GM18867 (cell line): ENCODE data around the gene NLRP9.

Source experiments
- ATAC-seq: cut with Tn5 transposase; IDR thresholded peaks from one replicate; pipeline ENCODE4 v1.9.1; 2021; ENCODE audit warnings: mild to moderate bottlenecking, moderate library complexity; ENCODE audit not compliant: unreplicated experiment

NLRP9 gene

DNA sequence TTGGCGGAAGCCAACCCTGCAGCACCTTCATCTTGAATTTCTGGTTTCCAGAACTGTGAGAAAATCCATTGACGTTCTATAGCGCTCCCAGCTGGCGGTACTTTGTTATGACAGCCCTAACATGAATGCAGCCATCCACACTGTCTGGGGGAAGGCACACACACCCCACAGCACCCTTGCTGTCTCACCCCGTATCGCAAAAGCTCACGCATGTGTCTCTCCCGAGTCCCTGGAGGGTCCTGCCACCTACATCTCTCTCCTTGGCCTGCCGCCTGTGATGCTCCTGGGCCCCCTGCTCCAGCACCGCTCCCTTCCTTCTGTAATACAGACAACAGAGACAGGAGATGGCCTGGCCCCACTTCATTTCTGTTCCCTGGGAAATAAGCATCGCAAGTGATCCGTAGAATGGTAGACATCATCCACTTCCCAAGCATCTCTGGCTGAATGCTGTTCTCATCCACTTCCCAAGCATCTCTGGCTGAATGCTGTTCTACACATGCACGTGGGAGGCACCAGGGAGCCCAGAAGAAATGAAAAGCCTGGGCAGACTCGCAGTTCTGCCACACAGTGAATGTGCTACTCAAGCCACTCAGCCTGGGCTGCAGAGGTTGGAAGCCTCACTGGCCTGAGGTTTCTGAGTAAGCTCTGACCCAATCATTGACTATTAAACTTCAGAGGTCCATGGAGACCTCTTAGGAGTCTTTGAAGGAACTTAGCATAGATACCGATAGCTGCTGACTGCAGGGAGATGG lies 33.5 kb downstream of the NLRP9 start:
- ATAC-seq: no peak

DNA sequence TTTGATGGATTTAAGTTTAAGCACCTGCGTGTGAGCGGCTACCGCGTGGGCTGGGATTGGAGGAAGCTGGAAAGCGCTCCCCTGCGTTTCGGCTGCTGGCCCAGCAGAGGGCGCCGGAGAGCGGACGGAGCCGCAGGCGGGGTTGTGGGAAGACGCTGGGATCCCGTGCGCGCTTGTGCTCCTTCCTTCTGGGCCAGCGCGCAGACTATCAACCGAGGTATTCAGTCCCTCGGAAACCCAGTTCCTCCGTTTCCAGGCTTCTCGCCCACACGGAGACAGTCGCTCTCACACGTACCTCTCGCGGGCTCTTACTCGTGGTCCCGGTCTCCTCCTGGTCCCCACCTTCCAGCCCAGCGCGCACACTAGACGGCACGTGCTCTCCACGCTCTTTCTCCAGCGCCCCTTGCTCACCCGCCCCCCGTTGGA lies 34.4 kb downstream of the NLRP9 start:
- ATAC-seq: no peak

DNA sequence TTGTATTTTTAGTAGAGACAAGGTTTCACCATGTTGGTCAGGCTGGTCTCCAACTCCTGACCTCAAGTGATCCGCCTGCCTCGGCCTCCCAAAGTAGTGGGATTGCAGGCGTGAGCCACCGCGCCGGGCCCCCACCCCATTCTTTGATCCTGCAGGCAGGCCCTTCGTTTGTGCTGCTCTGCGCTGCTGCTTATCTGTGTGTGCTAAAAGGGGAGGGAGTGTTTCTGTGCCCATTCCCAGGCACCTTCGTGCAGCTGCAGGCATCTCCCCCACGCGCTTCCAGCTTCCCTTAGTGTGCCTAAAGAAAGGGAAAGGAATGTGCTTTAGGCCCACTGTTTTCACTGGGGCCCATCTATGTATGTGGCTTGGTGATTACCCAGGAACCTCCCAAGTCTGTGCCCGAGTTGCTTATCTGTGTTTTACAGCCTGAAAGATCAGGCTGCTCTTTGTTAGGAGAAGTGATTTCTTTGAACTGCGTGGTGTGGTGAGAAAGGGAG lies 36.0 kb downstream of the NLRP9 start:
- no peak for ATAC-seq

DNA sequence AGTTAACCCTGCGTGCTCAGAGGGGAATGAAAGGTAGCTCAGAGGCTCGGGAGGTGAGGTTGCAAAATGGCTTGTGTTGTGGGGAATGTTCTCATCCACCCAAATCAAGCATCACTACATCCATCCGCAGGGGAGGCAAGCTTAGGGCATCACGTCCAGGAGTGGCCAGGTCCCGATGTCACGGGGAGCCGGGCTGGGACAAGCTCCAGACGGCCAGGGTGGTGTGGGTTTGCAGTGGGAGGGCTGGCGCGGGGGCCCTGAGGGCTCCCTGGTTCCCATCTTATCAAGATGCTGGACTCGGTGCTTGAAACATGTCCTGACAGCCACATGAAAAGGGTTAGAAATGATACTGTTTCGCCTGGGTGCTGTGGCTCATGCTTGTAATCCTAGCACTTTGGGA lies 37.4 kb downstream of the NLRP9 start:
- ATAC-seq: no peak

DNA sequence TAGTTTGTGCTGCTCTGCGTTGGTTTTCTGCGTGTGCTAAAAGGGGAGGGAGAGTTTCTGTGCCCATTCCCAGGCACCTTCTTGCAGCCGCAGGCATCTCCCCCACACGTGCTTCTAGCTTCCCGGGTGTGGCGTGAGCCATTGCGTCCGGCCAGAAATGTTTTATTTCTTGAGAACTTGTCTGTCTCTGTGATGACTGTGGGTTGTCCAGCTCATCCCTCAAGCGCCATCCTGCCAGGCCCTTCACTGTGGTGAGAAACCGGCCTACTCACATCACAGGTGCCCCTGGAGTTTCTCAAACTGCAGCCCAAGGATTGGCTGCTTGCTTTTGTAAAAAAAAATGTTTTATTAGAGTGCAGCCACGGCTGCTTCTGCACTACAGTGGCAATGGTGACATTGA lies 39.0 kb downstream of the NLRP9 start:
- no peak for ATAC-seq

DNA sequence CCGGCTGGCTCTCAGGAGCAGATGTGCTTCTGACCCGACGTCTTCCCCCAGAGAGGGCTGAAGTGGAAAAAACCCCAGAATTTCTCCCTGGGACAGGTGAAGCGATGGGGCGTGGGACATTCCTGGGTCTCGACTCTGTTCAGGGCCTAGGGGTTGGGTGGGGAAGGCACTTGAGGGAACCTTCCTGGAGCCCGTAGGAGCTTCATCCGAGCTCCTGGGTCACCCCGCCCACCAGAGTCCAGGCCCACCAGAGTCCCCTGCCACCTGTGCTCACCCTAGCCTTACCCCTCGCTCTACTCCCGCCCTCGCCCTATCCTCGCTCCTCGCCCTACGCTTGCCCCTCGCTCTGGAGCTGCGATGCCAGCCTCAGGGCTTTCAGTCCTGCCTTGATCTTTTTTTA lies 39.9 kb downstream of the NLRP9 start:
- no peak for ATAC-seq

DNA sequence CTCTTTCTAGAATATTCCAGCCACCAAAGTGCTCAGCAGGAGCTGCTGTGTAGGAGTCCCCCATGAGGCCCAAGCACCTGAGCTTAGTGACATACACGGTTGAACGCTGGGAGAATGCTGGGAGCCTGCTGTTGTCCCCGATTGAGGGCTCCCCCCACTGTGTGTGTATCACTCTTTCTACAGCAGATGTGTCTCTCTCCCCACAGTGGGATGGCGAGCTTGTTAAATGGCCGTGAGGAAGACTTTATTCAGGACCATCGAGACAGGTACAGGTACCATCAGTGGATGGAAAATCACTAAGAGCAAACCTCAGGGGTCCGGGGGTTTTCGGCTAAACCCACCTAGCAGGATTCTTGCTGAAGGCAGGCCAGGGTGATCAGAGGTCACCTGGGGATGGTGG lies 40.5 kb downstream of the NLRP9 start:
- ATAC-seq: no peak

DNA sequence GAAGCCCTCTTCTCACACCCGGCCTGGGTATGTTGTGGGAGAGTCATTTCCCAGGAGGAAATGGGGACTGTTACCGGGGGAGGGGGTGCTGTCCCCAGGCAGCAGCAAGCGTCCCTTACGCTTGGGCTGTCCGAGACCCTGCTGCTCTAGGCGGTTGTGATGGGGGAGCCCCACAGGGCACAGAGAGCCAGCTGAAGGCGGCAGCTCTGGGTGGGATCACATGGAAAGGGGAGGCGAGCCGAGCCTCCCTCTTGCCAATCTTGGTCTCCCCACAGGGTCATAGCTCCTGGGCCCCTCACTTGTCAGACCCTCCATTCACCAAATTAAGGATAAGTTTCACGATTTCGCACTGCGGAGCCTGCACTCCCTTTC lies 41.1 kb downstream of the NLRP9 start:
- ATAC-seq: no peak

DNA sequence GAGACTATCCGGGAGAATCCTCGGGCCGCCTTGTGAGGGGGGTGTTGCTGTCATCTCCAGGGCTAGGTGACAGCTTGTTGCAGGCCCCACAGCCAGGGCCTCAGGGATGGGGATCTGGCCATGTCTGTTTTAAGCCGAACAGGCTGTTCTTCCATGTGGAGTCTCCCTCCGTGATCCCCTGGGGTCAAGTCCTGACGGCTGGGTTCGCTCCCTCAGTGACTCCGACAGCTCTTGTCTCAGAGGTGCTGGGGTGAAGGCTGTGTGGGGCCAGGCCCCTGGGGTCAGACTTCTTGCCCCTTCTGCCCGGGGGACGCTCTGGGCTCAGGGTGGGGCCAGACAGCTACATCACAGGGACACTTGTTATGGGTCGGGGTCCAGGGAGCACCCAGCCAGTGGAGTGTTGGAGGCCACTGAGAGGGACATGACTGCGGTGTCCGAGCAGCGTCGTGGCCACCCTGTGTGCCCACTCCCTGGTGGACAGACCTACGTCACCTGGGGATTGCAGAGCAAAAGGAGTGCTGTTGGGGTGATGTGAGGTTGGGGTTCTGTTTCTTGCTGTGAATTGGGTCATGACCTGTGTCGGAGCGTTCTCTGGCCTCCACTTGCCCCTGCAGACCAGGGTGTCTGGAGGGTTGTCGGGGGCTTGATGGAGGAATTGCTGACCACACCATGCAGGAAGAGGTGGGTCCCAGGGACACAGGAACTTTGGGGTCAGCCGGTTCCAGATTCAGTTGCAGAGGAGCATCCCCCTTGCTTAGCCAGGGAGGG lies 41.7 kb downstream of the NLRP9 start:
- no peak for ATAC-seq

DNA sequence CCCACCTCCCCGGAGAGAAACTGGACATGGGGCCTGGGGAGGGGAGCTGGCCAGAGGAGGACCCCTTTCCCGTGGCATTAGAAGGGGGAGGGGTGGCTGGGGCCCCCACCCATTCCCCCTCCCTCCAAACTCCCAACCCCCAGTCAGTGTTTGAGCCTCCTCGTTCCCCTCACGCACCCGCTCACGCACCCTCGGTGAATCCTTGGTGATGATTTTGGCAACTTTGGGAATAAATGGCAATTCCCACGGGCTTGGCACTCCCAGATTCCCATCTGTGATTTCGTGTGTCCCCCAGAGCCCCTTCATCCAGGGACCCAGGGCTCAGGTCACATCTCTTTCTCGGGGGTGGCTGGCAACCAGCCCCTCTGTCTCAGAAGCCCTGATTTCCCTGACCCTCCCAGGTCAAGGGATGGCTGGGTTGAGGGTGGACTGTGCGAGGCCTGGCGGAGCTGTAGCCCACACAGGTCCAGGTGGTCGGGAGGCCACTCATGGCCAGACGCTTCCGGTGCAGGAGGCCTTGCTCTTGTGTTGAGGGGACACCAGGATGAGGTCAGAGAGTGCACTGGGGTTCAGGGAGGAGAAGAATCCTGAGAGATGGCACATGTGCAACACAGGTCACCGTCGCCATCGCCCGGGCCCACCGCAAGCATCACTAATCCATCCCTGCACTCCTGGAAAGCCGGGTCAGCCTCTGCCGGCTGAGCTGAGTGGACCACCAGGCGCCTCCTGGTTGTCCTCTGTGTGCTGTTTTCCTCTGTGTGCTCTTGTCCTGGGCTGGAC lies 42.5 kb downstream of the NLRP9 start:
- no peak for ATAC-seq

DNA sequence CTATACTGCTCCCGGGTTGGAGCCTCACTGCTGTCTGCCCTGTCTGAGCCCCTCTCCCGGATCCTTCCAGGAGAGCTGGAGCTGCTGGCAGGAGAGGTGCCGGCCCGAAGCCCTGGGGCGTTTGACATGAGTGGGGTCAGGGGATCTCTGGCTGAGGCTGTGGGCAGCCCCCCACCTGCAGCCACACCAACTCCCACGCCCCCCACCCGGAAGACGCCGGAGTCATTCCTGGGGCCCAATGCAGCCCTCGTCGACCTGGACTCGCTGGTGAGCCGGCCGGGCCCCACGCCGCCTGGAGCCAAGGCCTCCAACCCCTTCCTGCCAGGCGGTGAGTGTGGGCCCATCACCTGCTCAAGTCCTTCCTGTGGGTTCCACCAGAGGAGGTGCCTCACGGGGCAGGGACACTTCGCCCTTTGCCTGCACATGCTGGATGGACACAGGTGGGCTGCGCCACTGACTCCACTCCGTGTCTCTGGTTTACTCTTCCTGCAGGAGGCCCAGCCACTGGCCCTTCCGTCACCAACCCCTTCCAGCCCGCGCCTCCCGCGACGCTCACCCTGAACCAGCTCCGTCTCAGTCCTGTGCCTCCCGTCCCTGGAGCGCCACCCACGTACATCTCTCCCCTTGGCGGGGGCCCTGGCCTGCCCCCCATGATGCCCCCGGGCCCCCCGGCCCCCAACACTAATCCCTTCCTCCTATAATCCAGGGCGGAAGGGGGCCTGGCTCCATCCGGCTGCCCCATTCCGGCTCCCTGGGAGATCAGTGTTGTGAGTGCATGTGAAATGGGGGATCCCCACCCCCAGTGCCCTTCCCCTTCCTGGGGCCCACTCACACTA lies 43.3 kb downstream of the NLRP9 start:
- ATAC-seq: no peak

DNA sequence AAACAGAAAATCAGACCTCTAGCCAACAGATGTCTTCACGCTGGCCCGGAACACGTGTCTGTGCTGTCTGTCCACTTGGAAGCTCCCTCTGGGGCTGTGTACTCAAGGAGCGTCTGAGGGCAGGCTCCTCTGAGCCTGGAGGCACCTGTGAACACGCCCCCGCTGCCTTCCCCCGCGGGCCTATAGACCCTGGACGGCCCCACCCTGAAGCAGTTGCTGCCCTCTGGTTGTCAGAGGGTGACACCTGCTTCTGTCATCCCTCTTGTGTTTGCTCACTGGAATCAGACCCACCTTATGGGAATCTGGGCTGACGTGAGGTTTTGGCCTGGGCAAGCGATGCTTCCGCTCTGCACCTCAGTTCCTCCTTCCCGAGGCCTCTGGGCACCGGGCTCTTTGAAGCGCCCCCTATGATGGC lies 44.0 kb downstream of the NLRP9 start:
- no peak for ATAC-seq

DNA sequence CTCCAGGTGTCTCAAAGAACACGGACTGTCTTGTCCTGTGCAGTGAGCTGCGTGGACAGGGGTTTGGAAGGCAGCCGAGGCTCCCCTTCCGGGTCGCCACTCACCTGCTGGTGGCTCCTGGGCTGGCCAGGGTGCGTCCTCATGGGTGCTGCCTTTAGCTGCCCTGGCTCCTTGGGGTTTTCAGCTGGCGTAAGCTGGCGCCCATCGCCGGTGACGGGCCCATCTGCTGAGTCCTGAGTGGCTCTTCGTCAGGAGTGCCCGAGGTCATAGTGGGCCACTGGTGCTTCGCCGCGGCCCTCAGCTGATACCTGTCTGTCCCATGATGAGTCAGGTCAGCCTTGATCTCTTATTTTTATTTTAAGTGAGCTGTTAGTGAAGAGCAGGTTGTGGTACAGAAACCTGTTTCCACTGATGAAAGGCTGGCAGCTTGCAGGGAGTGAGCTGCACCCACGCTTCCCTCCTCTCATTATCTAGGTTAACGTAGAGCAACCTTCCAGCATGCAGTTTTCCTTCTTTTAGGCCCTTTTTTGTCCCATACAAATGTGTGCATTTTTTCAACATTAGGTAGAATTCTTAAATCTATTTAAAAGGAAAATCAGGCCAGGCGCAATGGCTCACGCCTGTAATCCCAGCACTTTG lies 44.7 kb downstream of the NLRP9 start:
- no peak for ATAC-seq

DNA sequence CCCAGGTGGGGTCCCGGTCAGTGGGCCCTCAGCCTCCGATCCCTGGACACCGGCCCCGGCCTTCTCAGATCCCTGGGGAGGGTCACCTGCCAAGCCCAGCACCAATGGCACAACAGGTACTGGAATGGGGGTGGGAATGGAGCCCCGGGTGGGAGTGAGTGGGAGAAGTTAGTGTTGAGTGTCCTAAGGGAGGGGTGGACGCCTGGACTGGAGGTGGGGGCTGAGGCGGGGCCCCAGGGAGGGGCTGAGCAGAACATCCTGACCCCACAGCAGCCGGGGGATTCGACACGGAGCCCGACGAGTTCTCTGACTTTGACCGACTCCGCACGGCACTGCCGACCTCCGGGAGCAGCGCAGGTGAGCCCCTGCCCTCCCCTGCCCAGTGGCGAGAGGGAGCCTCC lies 45.5 kb downstream of the NLRP9 start:
- ATAC-seq: no peak

DNA sequence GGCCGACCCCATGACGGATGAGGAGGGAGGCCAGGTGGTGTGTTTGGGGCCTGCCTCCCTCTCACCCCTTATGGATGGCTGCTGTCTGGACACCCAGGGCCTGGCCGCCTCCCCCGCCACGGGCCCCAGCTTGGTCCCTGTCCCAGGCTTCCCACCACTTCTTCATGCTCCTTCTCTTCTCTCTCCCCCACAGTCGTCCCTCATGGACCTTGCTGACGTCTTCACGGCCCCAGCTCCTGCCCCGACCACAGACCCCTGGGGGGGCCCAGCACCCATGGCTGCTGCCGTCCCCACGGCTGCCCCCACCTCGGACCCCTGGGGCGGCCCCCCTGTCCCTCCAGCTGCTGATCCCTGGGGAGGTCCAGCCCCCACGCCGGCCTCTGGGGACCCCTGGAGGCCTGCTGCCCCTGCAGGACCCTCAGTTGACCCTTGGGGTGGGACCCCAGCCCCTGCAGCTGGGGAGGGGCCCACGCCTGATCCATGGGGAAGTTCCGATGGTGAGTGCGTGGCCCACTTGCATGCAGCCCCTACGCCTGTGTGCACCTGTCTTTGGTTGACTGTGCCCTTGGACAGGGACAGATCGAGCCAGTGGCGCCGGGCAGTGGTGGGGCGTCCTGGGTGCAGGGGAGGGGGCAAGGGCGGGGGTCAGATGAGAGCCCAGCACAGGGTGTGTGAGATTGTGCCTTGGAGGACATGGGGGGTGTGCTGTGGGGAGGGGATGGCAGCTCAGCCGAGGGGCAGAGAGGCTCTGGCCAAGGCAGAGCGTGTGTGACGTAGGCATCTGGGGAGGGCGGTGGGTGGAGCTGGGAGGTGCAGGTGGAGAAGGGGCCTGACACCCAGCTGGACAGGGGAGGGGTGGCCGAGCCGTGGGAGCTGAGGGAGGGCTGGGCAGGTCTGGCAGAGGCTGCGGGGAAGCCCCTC lies 46.4 kb downstream of the NLRP9 start:
- ATAC-seq: no peak

DNA sequence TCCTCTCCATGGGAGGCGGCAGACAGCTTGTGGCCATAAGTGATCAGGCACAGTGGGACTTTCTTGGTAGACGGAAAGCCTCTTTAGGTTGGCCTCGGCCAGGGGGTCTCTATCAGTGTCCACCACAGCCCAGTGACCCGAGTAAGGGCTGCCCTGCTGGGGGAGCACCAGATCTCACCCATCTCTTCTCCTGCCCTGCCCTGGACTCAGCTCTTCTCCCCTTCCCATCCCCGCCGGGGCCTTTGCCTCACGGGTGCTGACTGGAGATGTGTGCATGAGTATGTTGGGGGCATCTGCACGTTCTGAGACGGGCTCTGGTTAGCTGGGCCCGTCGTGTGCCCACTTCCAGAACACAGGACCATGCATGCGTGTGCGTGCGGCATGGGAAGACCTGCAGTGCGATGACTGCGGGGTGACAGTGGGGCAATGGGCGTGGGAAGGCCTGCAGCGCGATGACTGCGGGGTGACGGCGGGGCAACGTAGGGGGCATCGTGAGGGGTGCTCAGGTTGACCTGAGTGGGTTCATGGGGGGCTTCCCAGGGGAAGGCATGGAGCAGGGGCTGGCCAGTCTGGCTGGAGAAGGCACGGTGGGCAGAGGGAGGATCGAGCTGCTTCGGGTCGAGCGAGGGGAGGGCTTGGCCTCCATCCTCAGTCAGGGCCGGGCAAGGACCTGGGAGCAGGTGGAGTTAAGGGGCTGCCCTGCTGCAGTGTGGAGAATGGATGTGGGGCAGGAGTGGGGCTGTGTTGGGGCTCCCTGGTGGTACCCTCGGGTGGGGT lies 47.2 kb downstream of the NLRP9 start:
- ATAC-seq: no peak

DNA sequence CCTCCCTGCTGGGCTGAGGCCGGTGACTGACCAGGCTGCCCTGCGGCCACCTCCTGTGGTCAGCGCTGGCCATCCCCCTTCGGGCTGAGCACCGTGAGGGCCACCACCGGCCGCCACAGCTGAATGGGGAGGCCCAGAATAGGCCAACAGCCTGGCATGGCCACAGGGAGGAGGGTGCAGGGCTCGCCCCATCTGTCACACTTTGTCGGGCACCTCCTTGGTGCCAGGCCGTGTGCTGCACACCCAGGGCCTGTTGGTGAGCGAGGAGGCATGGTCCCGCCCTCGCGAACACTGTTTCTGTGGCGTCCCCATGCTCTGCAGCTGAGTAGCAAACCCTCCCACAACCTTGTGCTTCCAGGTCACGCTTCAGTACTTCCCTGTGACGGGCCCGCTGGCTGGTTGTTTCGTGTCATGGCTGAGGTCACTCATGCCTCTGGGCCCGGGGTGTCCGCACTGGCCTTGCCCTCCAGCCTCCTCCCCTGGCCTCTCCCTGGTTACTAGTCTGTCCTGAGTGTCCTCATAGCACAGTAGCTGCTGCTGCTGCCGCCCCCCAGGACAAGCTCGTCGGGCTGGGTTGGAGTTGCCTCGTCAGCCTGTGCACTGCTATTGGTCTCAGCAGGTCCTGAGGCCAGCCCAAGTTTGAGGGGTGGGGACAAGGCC lies 48.0 kb downstream of the NLRP9 start:
- ATAC-seq: no peak
